Right lobe of liver (tissue), 4 donors: ENCODE measurements around the gene FNDC3B.

Source experiments
- POLR2A ChIP-seq: fragments of 450-650 bp; IDR thresholded peaks from one replicate; pipeline ENCODE4 v1.6.1; 2017; ENCODE audit warnings: antibody characterized with exemption, mild to moderate bottlenecking
- TF ChIP-seq, protein P1 (sequence below), 4 donors: fragments of 200-600 bp in 3 of 4; fragments of 450-650 bp in 1 of 4; IDR thresholded peaks; one replicate each; pipeline versions ENCODE4 v1.5.1 to v1.8.0; 2016 to 2022; ENCODE audit warnings: antibody characterized with exemption in 4 of 4, mild to moderate bottlenecking in 2 of 4
- donor health status: DM: no; HTN: no; CAD: no.
- donor health status: DM: no; HTN: no; CAD: no.
- donor health status: DM: no; HTN: yes; CAD: no.

GRCh38 chr3:172131746-172132145 lies 92.4 kb downstream of the FNDC3B start:
- no peak for TF ChIP-seq POLR2A
- TF ChIP-seq, protein P1, sequence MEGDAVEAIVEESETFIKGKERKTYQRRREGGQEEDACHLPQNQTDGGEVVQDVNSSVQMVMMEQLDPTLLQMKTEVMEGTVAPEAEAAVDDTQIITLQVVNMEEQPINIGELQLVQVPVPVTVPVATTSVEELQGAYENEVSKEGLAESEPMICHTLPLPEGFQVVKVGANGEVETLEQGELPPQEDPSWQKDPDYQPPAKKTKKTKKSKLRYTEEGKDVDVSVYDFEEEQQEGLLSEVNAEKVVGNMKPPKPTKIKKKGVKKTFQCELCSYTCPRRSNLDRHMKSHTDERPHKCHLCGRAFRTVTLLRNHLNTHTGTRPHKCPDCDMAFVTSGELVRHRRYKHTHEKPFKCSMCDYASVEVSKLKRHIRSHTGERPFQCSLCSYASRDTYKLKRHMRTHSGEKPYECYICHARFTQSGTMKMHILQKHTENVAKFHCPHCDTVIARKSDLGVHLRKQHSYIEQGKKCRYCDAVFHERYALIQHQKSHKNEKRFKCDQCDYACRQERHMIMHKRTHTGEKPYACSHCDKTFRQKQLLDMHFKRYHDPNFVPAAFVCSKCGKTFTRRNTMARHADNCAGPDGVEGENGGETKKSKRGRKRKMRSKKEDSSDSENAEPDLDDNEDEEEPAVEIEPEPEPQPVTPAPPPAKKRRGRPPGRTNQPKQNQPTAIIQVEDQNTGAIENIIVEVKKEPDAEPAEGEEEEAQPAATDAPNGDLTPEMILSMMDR (IDR thresholded peaks at IDR 0.05) = no peak
